Measurements from ENCODE around the gene STARD5. TPM values are rescaled to one million over a fixed set of nuclear protein-coding genes. Genes with fewer than 3 reads are reported as not detected.

STARD5 gene
- total and polyA plus RNA-seq, 2 of the 8 experiments (the other 6 are each of a cell fraction or from before 2014, with no cell fraction given): 5.5 to 10.4 TPM

DNA sequence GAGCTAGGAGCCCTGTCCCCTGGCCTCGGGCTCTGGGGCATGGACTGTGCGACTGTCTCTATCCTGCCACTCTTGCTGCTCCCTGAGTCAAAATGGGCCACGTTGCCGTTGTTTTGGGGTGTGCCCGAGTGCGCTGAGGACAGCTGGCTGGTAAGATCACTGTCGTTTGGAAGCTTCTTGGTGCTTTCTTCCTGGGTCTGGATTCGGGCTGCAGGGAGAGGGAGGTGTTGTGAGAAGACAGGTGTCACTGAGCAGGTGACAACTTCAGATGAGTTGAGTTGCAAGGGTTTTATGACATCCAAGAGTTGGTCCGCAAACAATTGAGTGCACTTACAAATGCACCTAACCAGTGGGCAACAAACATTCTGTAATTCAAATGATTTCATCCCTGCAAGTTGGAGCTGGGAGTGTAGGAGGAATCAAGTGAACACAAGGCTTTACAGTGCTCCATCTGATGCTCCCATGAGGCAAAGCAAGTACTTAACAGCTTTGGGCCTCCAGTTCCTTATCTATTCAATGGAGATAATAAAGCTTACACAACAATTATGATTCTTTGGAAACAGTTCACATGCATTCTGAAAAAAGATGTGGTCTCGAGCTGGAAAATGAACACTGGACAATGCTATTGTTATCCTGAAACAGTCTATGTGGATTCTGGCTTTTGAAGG, 11.0 kb upstream of the STARD5 start:
- H3K27ac ChIP-seq (ENCODE audit: low read depth, low read length): no peak overlapping the region
- ChIA-PET POLR2A (ENCODE audit: partially characterized antibody) (interaction anchor here (0.9 to 1.1 kb wide), 2 partner anchors 11 to 20 kb away, joined by 3 to 4 read pairs; partner anchors contain the start of gene STARD5), CTCF (ENCODE audit: partially characterized antibody) (interaction anchor here (0.7 to 1.8 kb wide), 9 partner anchors 10 to 76 kb away, joined by 3 to 12 read pairs (median 3); no protein-coding TSS in a partner anchor)
- H3K9ac ChIP-seq (replicated peaks in 1 of 4; ENCODE audit: extremely low read depth in 1 of 4, low read depth in 3 of 4, low read length in 3 of 4): no peak overlapping the region
- no peak overlapping the region for H3K56ac ChIP-seq (replicated peaks; ENCODE audit: insufficient read length, low read depth, low read length)
- H3K4ac ChIP-seq (replicated peaks; ENCODE audit: insufficient read length, low read depth, low read length): no peak overlapping the region
- H3K79me2 ChIP-seq (ENCODE audit: control insufficient read depth in 1 of 2, insufficient read depth in 2 of 2, low read length in 2 of 2): no peaks in the 10 kb centered on the region
- no peaks in the 10 kb centered on the region for H3K79me1 ChIP-seq (ENCODE audit: low read depth, low read length)
- no peak overlapping the region for H2BK120ac ChIP-seq (replicated peaks; ENCODE audit: low read depth, low read length)
- H3K14ac ChIP-seq (ENCODE audit: insufficient read length): no peak overlapping the region
- H3K4me1 ChIP-seq (replicated peaks in 1 of 4; ENCODE audit: control insufficient read depth in 3 of 4, insufficient read depth in 4 of 4, low read length in 3 of 4): peaks cover 0 to 2% (median 0%) of the 10 kb centered on the region in 4 experiments; a peak in 1 of 7 replicates
- H2BK5ac ChIP-seq (ENCODE audit: low read depth, low read length): no peak overlapping the region
- H2AK5ac ChIP-seq (ENCODE audit: low read depth, low read length): no peak overlapping the region
- FAIRE-seq (no peak), DNase-seq (ENCODE audit: low read depth in 1 of 2, low spot score in 2 of 2) (no peak)
- H3K9me3 ChIP-seq (ENCODE audit: insufficient read depth in 2 of 2, low read depth in 1 of 2, low read length in 1 of 2): no peaks in the 10 kb centered on the region
- no peak overlapping the region for H2BK20ac ChIP-seq (ENCODE audit: low read length)
- no peak overlapping the region for H2AFZ ChIP-seq (ENCODE audit: low read length)
- no peaks in the 10 kb centered on the region for H3K36me3 ChIP-seq (ENCODE audit: control insufficient read depth in 2 of 4, insufficient read depth in 4 of 4, low read length in 3 of 4)
- no peak overlapping the region for H2BK15ac ChIP-seq (ENCODE audit: low read length)
- H4K5ac ChIP-seq (ENCODE audit: insufficient read length, low read depth, low read length): no peak overlapping the region
- no peak overlapping the region for H2BK12ac ChIP-seq (ENCODE audit: low read depth, low read length)
- no peak overlapping the region for H4K91ac ChIP-seq (replicated peaks; ENCODE audit: insufficient read length, low read length)
- no peaks in the 10 kb centered on the region for H4K20me1 ChIP-seq (replicated peaks in 1 of 2; ENCODE audit: control insufficient read depth in 1 of 2, insufficient read depth in 2 of 2, low read length in 2 of 2)
- H3K23me2 ChIP-seq (ENCODE audit: low read depth, low read length): no peaks in the 10 kb centered on the region
- no peak overlapping the region for H3K4me3 ChIP-seq (ENCODE audit: extremely low read depth in 1 of 4, insufficient read depth in 2 of 4, low read depth in 3 of 4, low read length in 4 of 4)
- TF ChIP-seq TEAD4 (IDR thresholded peaks at IDR 0.05; ENCODE audit: low read depth, low read length) (no peak), RAD21 (IDR thresholded peaks at IDR 0.05 in 1 of 2, conservative IDR thresholded peaks at IDR 0.05 in 1 of 2; ENCODE audit: low read depth in 2 of 2, low read length in 2 of 2) (no peak), YY1 (IDR thresholded peaks at IDR 0.05; ENCODE audit: low read depth, low read length) (no peak), TAF1 (IDR thresholded peaks at IDR 0.05; ENCODE audit: low read depth, low read length) (no peak), GABPA (IDR thresholded peaks at IDR 0.05; ENCODE audit: borderline replicate concordance, insufficient read depth, low read length) (no peak), BRCA1 (IDR thresholded peaks at IDR 0.05; ENCODE audit: low read depth, low read length) (no peak), RNF2 (IDR thresholded peaks at IDR 0.05; ENCODE audit: borderline replicate concordance, low read depth, low read length, missing control alignments, poor library complexity, severe bottlenecking) (no peak)
- TF ChIP-seq, protein P1, sequence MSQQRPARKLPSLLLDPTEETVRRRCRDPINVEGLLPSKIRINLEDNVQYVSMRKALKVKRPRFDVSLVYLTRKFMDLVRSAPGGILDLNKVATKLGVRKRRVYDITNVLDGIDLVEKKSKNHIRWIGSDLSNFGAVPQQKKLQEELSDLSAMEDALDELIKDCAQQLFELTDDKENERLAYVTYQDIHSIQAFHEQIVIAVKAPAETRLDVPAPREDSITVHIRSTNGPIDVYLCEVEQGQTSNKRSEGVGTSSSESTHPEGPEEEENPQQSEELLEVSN (IDR thresholded peaks at IDR 0.05): no peak
- no peak overlapping the region for H3K18ac ChIP-seq (ENCODE audit: extremely low read depth, low read length)
- WGBS, 2 experiments (ENCODE audit: extremely low coverage in 1 of 2, insufficient coverage in 1 of 2, insufficient read length in 1 of 2, insufficient replicate concordance in 2 of 2, low coverage in 1 of 2, low lambda C conversion rate in 2 of 2, missing lambda C conversion rate in 1 of 2): 89% methylated on average over 8 of the region's 10 CpGs; no CpG with 5 or more reads in 1 of the 2 experiments
- no peak overlapping the region for H3K23ac ChIP-seq (ENCODE audit: insufficient read length)
- H3K27me3 ChIP-seq (replicated peaks in 1 of 4; ENCODE audit: control insufficient read depth in 3 of 4, extremely low read depth in 1 of 4, insufficient read depth in 3 of 4, low read length in 3 of 4): no peaks in the 10 kb centered on the region
- no peak overlapping the region; the same call in 1 of the 2 replicates for H4K8ac ChIP-seq (ENCODE audit: extremely low read depth, insufficient read depth, low read length)
- no peak overlapping the region for H3K4me2 ChIP-seq (ENCODE audit: insufficient read depth in 1 of 2, low read depth in 2 of 2, low read length in 2 of 2)

Data from H1 (cell line).